GM21515 (cell line): ENCODE data around the gene MZB1.
"Not testable (repeated sequence)": the region's sequence is repeated elsewhere in the genome, so short reads cannot be mapped to it uniquely, and the experiment has no call there.

Source experiments
- ATAC-seq: cut with Tn5 transposase; IDR thresholded peaks from one replicate; pipeline ENCODE4 v1.9.1; 2021; ENCODE audit not compliant: unreplicated experiment

The MZB1 gene

GRCh38 chr5:139392678-139393496 is 3.2 kb upstream of the MZB1 start:
- ATAC-seq = peak; percentile 39

GRCh38 chr5:139392324-139392677 is 2.6 kb upstream of the MZB1 start:
- no peak for ATAC-seq

DNA sequence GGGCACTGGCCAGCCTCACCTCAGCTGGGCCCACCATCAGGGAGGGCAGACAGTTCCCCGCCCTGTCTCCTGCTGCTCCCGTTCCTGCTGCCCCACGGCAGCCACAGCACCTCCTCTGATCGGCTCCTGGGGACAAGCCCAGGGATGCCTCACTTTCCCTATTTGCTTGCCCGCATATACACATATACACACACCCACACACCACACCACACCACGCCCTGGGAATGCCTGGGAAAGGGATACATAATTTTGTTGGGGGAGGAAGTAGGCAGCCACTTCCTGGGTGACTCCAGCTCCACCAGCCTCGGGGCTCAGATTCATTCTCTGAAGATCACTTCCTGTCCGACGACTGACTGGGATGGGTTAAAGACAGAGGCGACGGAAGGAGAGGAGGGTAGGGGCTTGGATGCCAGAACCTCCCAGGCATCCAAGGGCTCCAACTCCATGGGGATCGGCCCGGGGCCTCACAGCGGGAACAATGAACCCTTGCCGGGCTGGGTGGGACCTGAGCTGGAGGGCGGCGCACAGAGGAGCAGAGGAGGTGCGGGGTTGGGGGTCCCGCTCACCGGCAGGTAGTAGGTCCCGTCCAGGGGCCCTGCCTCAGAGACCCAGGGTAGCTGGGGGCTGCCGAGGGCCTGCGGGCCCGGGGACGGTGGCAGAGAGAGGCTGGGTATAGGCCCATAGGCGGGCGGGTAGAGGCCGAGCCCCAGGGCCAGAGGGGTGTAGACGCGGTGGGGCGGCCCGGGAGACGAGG is 2.0 kb upstream of the MZB1 start:
- peak; percentile 1 for ATAC-seq

- ATAC-seq = no peak
These were observed 1.2 kb upstream of the MZB1 start for GRCh38 chr5:139390639-139391569.

DNA sequence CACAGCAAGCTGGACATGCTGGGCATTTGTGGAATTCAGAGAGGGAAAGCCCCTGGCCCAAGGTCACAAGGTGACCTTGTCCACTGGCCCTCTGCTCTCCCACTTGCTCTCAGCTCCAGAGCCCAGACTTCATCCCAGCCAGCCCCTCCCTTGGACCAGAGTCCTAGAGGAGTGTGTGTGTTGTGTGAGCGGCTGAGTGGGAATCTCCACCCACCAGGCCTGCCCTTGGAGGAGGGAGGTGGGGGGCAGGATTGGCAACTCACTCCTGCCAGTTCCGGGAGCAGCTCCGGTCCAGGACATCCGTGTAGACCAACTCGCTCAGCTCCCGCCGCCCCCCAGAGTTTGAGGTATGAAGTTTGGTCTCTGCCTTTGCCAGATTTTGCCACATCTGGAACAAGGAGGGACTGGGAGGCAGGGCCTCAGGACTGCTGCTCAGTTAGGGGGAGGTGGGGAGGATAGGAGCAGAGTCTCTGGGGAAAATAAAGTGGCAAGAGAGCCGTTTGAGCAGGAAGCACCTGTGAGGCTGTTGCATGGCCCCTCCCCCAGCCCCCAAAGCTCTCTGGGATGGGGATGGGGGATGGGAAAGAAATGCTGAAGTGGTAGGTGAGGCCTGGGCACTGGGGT is 1.4 kb downstream of the MZB1 start:
- ATAC-seq = no peak

DNA sequence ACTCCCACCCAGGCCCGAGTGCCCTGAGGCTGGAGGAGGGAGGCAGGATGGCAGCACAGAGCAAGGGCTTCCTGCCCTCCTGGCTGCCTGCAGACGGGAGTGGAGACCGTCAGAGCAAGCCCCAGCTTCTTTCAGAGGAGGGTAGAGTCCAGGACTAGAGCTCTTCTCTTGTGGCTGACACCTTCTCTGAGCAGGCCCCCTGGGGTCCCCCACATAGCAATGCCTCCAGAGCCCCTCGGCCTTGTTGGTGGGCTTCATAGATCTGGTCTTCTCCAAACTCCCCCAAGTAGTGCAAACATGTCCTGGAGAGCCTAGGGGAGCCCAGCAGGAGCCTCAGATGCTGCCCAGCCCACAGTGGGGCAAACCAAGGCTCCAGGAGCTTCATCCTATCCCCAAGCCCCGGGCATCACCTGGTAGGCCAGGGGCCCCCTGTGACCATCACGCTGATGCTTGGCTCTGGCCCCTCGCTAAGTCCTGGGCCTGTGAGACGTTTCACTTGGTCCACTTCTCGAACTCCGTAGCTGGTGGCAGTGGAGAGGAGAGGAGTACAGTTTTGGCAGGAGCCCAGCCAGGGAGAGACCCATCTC is 2.0 kb downstream of the MZB1 start:
- no peak for ATAC-seq

DNA sequence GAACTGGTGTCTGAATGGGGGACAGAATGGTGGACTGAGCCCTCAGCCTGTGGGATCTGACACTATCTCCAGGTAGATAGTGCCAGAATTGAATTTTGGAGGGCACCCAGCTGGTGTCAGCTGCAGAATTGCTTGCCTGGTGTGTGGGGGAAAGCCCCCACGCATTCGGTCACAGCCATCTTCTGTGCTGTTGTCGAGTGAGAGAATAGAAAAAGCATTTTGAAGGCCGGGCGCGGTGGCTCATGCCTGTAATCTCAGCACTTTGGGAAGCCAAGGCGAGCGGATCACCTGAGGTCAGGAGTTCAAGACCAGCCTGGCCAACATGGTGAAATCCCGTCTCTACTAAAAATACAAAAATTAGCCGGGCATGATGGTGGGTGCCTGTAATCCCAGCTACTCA is 2.8 kb downstream of the MZB1 start:
- ATAC-seq = not testable (repeated sequence)

GRCh38 chr5:139386050-139386438 is 3.7 kb downstream of the MZB1 start:
- ATAC-seq = no peak

DNA sequence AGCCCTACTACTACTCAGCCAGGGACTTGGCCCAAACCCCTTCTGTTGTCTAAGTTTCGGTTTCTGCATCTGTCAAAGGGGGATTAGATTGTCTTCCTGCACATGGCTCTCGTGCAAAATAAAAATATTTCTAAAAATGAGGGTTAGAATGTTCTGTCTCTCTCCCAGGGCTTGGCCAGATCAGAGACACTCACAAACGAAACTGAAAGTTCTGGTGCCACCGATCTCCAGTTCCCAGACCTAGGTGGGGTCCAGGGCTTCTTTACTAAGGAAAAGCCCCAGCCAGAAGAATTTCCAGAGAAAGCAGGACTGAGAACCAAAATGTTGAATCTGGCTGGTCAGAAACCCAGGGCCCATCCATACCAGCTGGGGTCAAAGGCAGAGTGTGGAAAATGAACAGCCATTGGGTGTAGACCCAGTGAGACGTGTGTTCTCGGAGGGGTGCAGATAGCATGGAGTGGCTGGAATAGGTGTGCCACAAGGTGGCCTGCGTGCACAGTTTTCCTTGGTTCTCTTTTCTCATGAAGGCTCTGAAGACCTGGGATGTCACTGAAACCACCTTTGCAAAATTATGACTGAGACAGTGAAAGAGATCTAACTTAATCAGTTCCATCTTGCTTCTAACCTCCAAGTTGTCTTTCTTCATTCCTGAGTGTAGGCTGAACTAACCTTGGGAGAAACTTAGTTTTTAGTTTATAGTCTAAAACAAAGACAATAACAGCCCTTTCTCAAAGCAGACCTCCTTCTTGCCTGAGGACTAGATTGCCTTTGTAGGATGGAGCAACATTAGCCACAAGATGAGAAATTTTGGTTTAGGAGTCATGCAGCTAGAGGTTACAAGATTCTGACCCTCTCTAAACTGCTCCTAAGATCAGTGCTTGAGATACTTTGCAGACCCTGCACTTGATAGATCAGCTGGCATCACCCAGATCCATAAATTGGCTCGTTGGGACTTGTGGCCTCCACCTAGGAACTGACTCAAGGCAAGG is 4.4 kb downstream of the MZB1 start:
- no peak for ATAC-seq

DNA sequence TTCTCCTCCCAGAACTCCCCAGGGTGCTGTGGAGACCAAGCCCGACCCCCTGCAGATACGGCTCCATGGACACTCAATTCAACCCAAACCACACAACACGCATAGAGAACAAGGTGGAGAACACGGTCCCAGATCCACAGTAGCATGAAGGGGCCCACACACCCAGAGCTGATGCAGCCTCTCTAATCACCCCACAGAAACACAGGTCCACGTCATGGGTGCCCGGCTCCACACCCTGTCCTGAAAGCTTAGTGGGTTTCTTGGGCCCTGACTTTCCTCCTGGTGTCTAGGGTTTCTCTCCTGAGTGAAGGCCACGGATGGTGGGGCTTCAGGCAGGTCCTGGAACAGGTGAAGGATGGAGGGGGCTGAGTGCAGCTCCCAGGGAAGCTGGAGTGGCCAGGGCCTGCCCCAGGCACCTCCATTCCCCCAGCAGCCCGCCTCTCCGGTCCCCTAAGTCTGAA is 5.1 kb downstream of the MZB1 start:
- no peak for ATAC-seq

DNA sequence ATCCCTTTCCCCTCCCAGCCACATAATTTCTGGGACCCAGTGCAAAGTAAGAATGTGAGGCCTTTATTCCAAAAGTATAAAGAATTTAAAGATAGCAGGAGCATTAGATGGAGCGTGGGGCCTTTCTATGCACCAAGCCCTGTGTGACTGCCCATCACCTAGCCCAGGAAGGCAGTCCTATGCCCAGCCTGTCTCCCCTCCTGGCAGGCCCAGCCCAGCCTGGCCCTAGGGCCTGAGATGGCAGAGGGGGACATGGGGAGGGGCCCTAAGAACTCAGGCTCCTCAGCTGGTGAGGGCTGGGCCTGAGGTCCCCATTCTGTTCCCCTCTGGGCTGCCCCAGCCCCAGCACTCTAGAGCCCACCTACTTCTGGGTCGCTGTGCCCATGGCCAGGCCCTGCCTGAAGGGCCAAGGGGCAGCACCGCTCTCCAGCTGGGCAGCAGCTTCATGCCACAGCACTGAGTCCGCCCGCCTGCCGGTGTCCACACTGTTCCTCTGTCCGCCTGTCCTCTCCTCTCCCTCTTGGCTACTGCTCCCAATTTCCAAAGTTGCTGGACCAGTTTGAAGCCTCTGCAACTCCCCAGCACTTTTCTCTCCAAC is 5.6 kb downstream of the MZB1 start:
- no peak for ATAC-seq

- ATAC-seq = no peak
These were observed 6.3 kb downstream of the MZB1 start, which contains the start of gene SLC23A1 for GRCh38 chr5:139383275-139383992. Gene SLC23A1, minus strand, starts transcription at chr5:139383297. Its CDS starts 44 bp downstream, at chr5:139383253.

- no peak for ATAC-seq
These were observed 6.9 kb downstream of the MZB1 start for GRCh38 chr5:139382807-139383206.

DNA sequence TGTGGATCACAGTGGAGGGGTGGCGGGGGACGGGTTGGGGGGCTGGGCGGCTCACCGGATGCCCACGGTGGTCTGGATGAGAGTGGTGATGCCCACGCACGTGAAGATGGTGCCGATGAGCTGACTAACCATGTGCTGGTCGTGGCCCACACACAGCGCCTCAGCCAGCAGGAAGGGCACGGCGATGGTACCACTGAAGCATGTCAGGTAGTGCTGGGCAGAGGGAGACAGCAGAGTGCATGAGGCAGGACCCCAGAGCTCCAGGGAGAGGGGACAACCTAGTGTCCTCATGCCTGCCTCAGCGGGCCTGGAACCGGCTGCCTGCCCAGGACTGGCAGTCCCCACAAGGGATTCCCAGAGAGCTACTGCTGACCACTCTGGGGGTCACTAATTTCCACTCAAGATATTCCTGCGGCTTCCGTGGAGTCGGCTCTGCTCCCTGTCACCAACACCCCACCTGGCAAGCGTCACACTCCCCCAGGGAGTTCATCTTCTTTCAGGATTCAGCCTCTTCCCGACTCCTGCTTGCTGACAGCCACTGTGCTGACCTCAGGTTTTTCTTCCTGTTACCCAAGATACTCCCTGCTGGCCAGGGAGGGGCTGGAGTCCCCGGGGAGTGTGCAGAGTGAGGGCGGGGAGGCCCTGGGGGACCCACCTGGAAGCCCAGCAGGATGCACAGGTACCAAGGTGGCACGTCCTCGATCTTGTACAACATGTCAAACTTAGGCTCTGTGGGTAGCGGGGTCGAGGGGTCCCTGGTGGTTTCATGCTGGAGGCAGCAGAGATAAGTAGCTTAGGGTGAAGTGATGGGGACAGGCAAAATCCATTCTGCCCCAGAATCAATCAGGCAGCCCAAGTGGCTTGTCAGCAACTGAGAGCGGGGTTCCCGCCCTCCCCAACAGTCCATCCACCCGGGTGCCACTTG is 7.6 kb downstream of the MZB1 start:
- no peak for ATAC-seq

- no peak for ATAC-seq
These were observed 9.9 kb downstream of the MZB1 start for GRCh38 chr5:139379626-139380449.

GRCh38 chr5:139378941-139379361 is 10.8 kb downstream of the MZB1 start:
- ATAC-seq = no peak
